Measurements from ENCODE around the gene C12orf42.
"Not testable (repeated sequence)": the region's sequence is repeated elsewhere in the genome, so short reads cannot be mapped to it uniquely, and the experiment has no call there.

The C12orf42 gene

GRCh38 chr12:103425674-103426073 lies 70.1 kb downstream of the C12orf42 start:
- not testable (repeated sequence) for H3K4me3 ChIP-seq (ENCODE audit: low read length in 2 of 2); H3K27me3 ChIP-seq (ENCODE audit: control insufficient read depth in 2 of 2, insufficient read depth in 2 of 2, low read length in 2 of 2); H3K9me3 ChIP-seq (ENCODE audit: control insufficient read depth in 2 of 2, low read length in 2 of 2); H3K4me1 ChIP-seq (ENCODE audit: control insufficient read depth in 2 of 2, insufficient read depth in 2 of 2, low read length in 2 of 2); H3K27ac ChIP-seq (ENCODE audit: low read depth in 2 of 2, low read length in 2 of 2); H3K9ac ChIP-seq (ENCODE audit: low read depth in 1 of 2, low read length in 2 of 2); H3K36me3 ChIP-seq (ENCODE audit: control insufficient read depth in 2 of 2, insufficient read depth in 2 of 2, low read length in 2 of 2)

GRCh38 chr12:103424849-103425586 lies 70.8 kb downstream of the C12orf42 start:
- not testable (repeated sequence) for H3K4me3 ChIP-seq (ENCODE audit: low read length in 2 of 2); H3K36me3 ChIP-seq (ENCODE audit: control insufficient read depth in 2 of 2, insufficient read depth in 2 of 2, low read length in 2 of 2); H3K4me1 ChIP-seq (ENCODE audit: control insufficient read depth in 2 of 2, insufficient read depth in 2 of 2, low read length in 2 of 2); H3K27me3 ChIP-seq (ENCODE audit: control insufficient read depth in 2 of 2, insufficient read depth in 2 of 2, low read length in 2 of 2); H3K9me3 ChIP-seq (ENCODE audit: control insufficient read depth in 2 of 2, low read length in 2 of 2); H3K9ac ChIP-seq (ENCODE audit: low read depth in 1 of 2, low read length in 2 of 2); H3K27ac ChIP-seq (ENCODE audit: low read depth in 2 of 2, low read length in 2 of 2)

- H3K27me3 ChIP-seq (ENCODE audit: control insufficient read depth in 2 of 2, insufficient read depth in 2 of 2, low read length in 2 of 2), result no peaks in the 10 kb centered on the region
- H3K9ac ChIP-seq (ENCODE audit: low read depth in 1 of 2, low read length in 2 of 2), result no peak overlapping the region
Measured at GRCh38 chr12:103423516-103423910, 72.3 kb downstream of the C12orf42 start.

GRCh38 chr12:103422746-103423515 lies 72.8 kb downstream of the C12orf42 start:
- Histone ChIP-seq H3K36me3 (ENCODE audit: control insufficient read depth in 2 of 2, insufficient read depth in 2 of 2, low read length in 2 of 2) (no peaks in the 10 kb centered on the region), H3K9me3 (ENCODE audit: control insufficient read depth in 2 of 2, low read length in 2 of 2) (no peaks in the 10 kb centered on the region), H3K9ac (ENCODE audit: low read depth in 1 of 2, low read length in 2 of 2) (no peak overlapping the region), H3K4me1 (ENCODE audit: control insufficient read depth in 2 of 2, insufficient read depth in 2 of 2, low read length in 2 of 2) (no peaks in the 10 kb centered on the region), H3K27me3 (ENCODE audit: control insufficient read depth in 2 of 2, insufficient read depth in 2 of 2, low read length in 2 of 2) (no peaks in the 10 kb centered on the region), H3K4me3 (ENCODE audit: low read length in 2 of 2) (no peak overlapping the region), H3K27ac (ENCODE audit: low read depth in 2 of 2, low read length in 2 of 2) (no peak overlapping the region)

More at GRCh38 chr12:103423516-103423910, 72.3 kb downstream of the C12orf42 start:
- H3K27ac ChIP-seq (ENCODE audit: low read depth in 2 of 2, low read length in 2 of 2), result no peak overlapping the region
- no peaks in the 10 kb centered on the region for H3K36me3 ChIP-seq (ENCODE audit: control insufficient read depth in 2 of 2, insufficient read depth in 2 of 2, low read length in 2 of 2)
- H3K9me3 ChIP-seq (ENCODE audit: control insufficient read depth in 2 of 2, low read length in 2 of 2), result no peaks in the 10 kb centered on the region
- H3K4me1 ChIP-seq (ENCODE audit: control insufficient read depth in 2 of 2, insufficient read depth in 2 of 2, low read length in 2 of 2), result no peaks in the 10 kb centered on the region
- no peak overlapping the region for H3K4me3 ChIP-seq (ENCODE audit: low read length in 2 of 2)

- H3K27ac ChIP-seq (ENCODE audit: low read depth in 2 of 2, low read length in 2 of 2), result no peak overlapping the region
- H3K36me3 ChIP-seq (ENCODE audit: control insufficient read depth in 2 of 2, insufficient read depth in 2 of 2, low read length in 2 of 2), result no peaks in the 10 kb centered on the region
- no peak overlapping the region for H3K9ac ChIP-seq (ENCODE audit: low read depth in 1 of 2, low read length in 2 of 2)
- H3K4me1 ChIP-seq (ENCODE audit: control insufficient read depth in 2 of 2, insufficient read depth in 2 of 2, low read length in 2 of 2), result no peaks in the 10 kb centered on the region
- no peaks in the 10 kb centered on the region for H3K9me3 ChIP-seq (ENCODE audit: control insufficient read depth in 2 of 2, low read length in 2 of 2)
- no peak overlapping the region for H3K4me3 ChIP-seq (ENCODE audit: low read length in 2 of 2)
- H3K27me3 ChIP-seq (ENCODE audit: control insufficient read depth in 2 of 2, insufficient read depth in 2 of 2, low read length in 2 of 2), result no peaks in the 10 kb centered on the region
Measured at GRCh38 chr12:103422328-103422727, 73.4 kb downstream of the C12orf42 start.

GRCh38 chr12:103421402-103421801 lies 74.4 kb downstream of the C12orf42 start:
- Histone ChIP-seq H3K27me3 (ENCODE audit: control insufficient read depth in 2 of 2, insufficient read depth in 2 of 2, low read length in 2 of 2) (no peaks in the 10 kb centered on the region), H3K4me1 (ENCODE audit: control insufficient read depth in 2 of 2, insufficient read depth in 2 of 2, low read length in 2 of 2) (no peaks in the 10 kb centered on the region), H3K27ac (ENCODE audit: low read depth in 2 of 2, low read length in 2 of 2) (no peak overlapping the region), H3K9me3 (ENCODE audit: control insufficient read depth in 2 of 2, low read length in 2 of 2) (no peaks in the 10 kb centered on the region), H3K4me3 (ENCODE audit: low read length in 2 of 2) (no peak overlapping the region), H3K36me3 (ENCODE audit: control insufficient read depth in 2 of 2, insufficient read depth in 2 of 2, low read length in 2 of 2) (no peaks in the 10 kb centered on the region), H3K9ac (ENCODE audit: low read depth in 1 of 2, low read length in 2 of 2) (no peak overlapping the region)

GRCh38 chr12:103415681-103416080 lies 80.1 kb downstream of the C12orf42 start:
- Histone ChIP-seq H3K9me3 (ENCODE audit: control insufficient read depth in 2 of 2, low read length in 2 of 2) (no peaks in the 10 kb centered on the region), H3K4me1 (ENCODE audit: control insufficient read depth in 2 of 2, insufficient read depth in 2 of 2, low read length in 2 of 2) (no peaks in the 10 kb centered on the region), H3K4me3 (ENCODE audit: low read length in 2 of 2) (no peak overlapping the region), H3K9ac (ENCODE audit: low read depth in 1 of 2, low read length in 2 of 2) (no peak overlapping the region), H3K36me3 (ENCODE audit: control insufficient read depth in 2 of 2, insufficient read depth in 2 of 2, low read length in 2 of 2) (no peaks in the 10 kb centered on the region), H3K27me3 (ENCODE audit: control insufficient read depth in 2 of 2, insufficient read depth in 2 of 2, low read length in 2 of 2) (no peaks in the 10 kb centered on the region), H3K27ac (ENCODE audit: low read depth in 2 of 2, low read length in 2 of 2) (no peak overlapping the region)

GRCh38 chr12:103401421-103401820 lies 94.3 kb downstream of the C12orf42 start:
- Histone ChIP-seq H3K27me3 (ENCODE audit: control insufficient read depth in 2 of 2, insufficient read depth in 2 of 2, low read length in 2 of 2) (no peaks in the 10 kb centered on the region), H3K4me3 (ENCODE audit: low read length in 2 of 2) (no peak overlapping the region), H3K36me3 (ENCODE audit: control insufficient read depth in 2 of 2, insufficient read depth in 2 of 2, low read length in 2 of 2) (no peaks in the 10 kb centered on the region), H3K9ac (ENCODE audit: low read depth in 1 of 2, low read length in 2 of 2) (no peak overlapping the region), H3K27ac (ENCODE audit: low read depth in 2 of 2, low read length in 2 of 2) (no peak overlapping the region), H3K9me3 (ENCODE audit: control insufficient read depth in 2 of 2, low read length in 2 of 2) (peaks cover 0 to 2% of the 10 kb centered on the region in 2 donors), H3K4me1 (ENCODE audit: control insufficient read depth in 2 of 2, insufficient read depth in 2 of 2, low read length in 2 of 2) (no peaks in the 10 kb centered on the region)

- H3K9me3 ChIP-seq (ENCODE audit: control insufficient read depth in 2 of 2, low read length in 2 of 2), result peaks cover 0 to 2% of the 10 kb centered on the region in 2 donors
- H3K36me3 ChIP-seq (ENCODE audit: control insufficient read depth in 2 of 2, insufficient read depth in 2 of 2, low read length in 2 of 2), result no peaks in the 10 kb centered on the region
- H3K9ac ChIP-seq (ENCODE audit: low read depth in 1 of 2, low read length in 2 of 2), result no peak overlapping the region
- no peak overlapping the region for H3K27ac ChIP-seq (ENCODE audit: low read depth in 2 of 2, low read length in 2 of 2)
- no peaks in the 10 kb centered on the region for H3K27me3 ChIP-seq (ENCODE audit: control insufficient read depth in 2 of 2, insufficient read depth in 2 of 2, low read length in 2 of 2)
- H3K4me3 ChIP-seq (ENCODE audit: low read length in 2 of 2), result no peak overlapping the region
- H3K4me1 ChIP-seq (ENCODE audit: control insufficient read depth in 2 of 2, insufficient read depth in 2 of 2, low read length in 2 of 2), result no peaks in the 10 kb centered on the region
Measured at GRCh38 chr12:103399986-103400385, 95.8 kb downstream of the C12orf42 start.

- H3K9ac ChIP-seq (ENCODE audit: low read depth in 1 of 2, low read length in 2 of 2), result no peak overlapping the region
- H3K27me3 ChIP-seq (ENCODE audit: control insufficient read depth in 2 of 2, insufficient read depth in 2 of 2, low read length in 2 of 2), result no peaks in the 10 kb centered on the region
- no peak overlapping the region for H3K27ac ChIP-seq (ENCODE audit: low read depth in 2 of 2, low read length in 2 of 2)
- H3K4me1 ChIP-seq (ENCODE audit: control insufficient read depth in 2 of 2, insufficient read depth in 2 of 2, low read length in 2 of 2), result no peaks in the 10 kb centered on the region
- no peak overlapping the region for H3K4me3 ChIP-seq (ENCODE audit: low read length in 2 of 2)
- H3K9me3 ChIP-seq (ENCODE audit: control insufficient read depth in 2 of 2, low read length in 2 of 2), result peaks cover 0 to 2% of the 10 kb centered on the region in 2 donors
- H3K36me3 ChIP-seq (ENCODE audit: control insufficient read depth in 2 of 2, insufficient read depth in 2 of 2, low read length in 2 of 2), result no peaks in the 10 kb centered on the region
Measured at GRCh38 chr12:103397536-103397935, 98.2 kb downstream of the C12orf42 start.
